ENCODE results near the gene GAK. TPM values are rescaled to one million over a fixed set of nuclear protein-coding genes. Genes with fewer than 3 reads are reported as not detected.

GAK gene
- total RNA-seq, 1 donor from 2014 or later, result 27.6 TPM

DNA sequence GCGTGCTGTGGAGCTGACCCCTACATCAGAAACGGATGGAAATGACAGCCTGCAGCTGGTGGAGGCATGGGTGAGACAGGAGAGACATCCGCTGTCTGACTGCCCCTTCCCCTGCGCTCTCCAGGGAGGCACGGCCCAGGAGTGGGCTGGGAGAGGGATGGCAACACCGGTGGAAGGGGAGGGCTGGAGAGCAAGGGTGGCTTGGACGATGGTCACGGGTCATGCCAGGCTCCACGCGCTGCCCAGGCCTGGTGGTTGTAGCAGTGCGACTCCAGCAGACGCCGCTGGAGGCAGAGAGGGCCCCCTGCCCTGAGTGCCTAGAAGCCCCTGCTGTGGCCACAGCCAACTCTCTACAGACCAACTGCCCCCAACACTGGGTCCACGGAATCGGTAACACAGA, 47.9 kb downstream of the GAK start:
- Histone ChIP-seq H3K27ac (no peak overlapping the region), H2AFZ (replicated peaks) (no peak overlapping the region), H3K9me3 (ENCODE audit: low read depth) (no peaks in the 10 kb centered on the region), H3F3A (ENCODE audit: low read depth) (peaks cover 7% of the 10 kb centered on the region), H3K4me2 (no peak overlapping the region), H4K20me1 (ENCODE audit: low read depth) (no peaks in the 10 kb centered on the region), H3K27me3 (no peaks in the 10 kb centered on the region), H3K79me2 (ENCODE audit: low read depth) (no peaks in the 10 kb centered on the region), H3K36me3 (no peaks in the 10 kb centered on the region), H3K4me1 (no peaks in the 10 kb centered on the region), H3K9ac (no peak overlapping the region), H3K4me3 (no peak overlapping the region)
- Mint-ChIP-seq H3K27me3 (ENCODE audit: insufficient read depth, low read depth) (peaks cover 4% of the 10 kb centered on the region), H3K4me1 (no peaks in the 10 kb centered on the region), H3K9me3 (peaks cover 5% of the 10 kb centered on the region), H3K27ac (no peak overlapping the region), H3K36me3 (peaks cover 20% of the 10 kb centered on the region), H3K4me3 (no peak overlapping the region)
- DNase-seq (ENCODE audit: low spot score), result no peak
- TF ChIP-seq EZH2phosphoT487 (IDR thresholded peaks at IDR 0.05) (no peak), CTCF (IDR thresholded peaks at IDR 0.05) (no peak), EZH2 (IDR thresholded peaks at IDR 0.05) (no peak)

GRCh38 chr4:883377-884095, 48.6 kb downstream of the GAK start:
- Mint-ChIP-seq H3K9me3 (peaks cover 5% of the 10 kb centered on the region), H3K27me3 (ENCODE audit: insufficient read depth, low read depth) (peaks cover 4% of the 10 kb centered on the region), H3K27ac (no peak overlapping the region), H3K36me3 (peaks cover 21% of the 10 kb centered on the region), H3K4me3 (no peak overlapping the region), H3K4me1 (no peaks in the 10 kb centered on the region)
- no peak overlapping the region for H3K4me3 ChIP-seq
- no peak for DNase-seq (ENCODE audit: low spot score)
- TF ChIP-seq EZH2phosphoT487 (IDR thresholded peaks at IDR 0.05) (no peak), EZH2 (IDR thresholded peaks at IDR 0.05) (no peak), CTCF (IDR thresholded peaks at IDR 0.05) (no peak)
- H3K9me3 ChIP-seq (ENCODE audit: low read depth), result no peaks in the 10 kb centered on the region
- no peaks in the 10 kb centered on the region for H3K27me3 ChIP-seq
- no peak overlapping the region for H2AFZ ChIP-seq (replicated peaks)
- no peak overlapping the region for H3K9ac ChIP-seq
- no peak overlapping the region for H3K27ac ChIP-seq
- no peaks in the 10 kb centered on the region for H3K36me3 ChIP-seq
- no peaks in the 10 kb centered on the region for H3K79me2 ChIP-seq (ENCODE audit: low read depth)
- peaks cover 7% of the 10 kb centered on the region for H3F3A ChIP-seq (ENCODE audit: low read depth)
- H4K20me1 ChIP-seq (ENCODE audit: low read depth), result no peaks in the 10 kb centered on the region
- H3K4me1 ChIP-seq, result no peaks in the 10 kb centered on the region
- H3K4me2 ChIP-seq, result no peak overlapping the region

DNA sequence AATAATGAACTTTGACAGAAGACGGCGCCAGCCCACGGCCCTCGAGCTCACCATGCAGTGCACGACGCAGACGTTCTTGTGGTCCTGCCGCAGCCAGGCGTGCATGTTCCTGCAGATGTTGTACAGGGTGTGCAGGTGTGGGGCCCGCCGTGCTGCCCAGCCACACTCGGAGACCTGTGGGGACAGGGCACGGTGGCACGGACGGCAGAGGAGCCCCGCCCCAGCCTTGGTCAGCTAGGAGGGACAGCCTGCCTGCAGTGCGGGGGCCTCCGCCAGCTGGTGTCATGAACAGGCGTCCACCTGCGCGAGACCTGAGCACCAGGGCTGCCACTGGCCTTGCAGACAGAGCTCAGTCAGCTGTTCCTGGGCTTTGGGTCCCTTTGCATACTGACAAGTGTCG, 49.5 kb downstream of the GAK start:
- Histone ChIP-seq H2AFZ (replicated peaks) (no peak overlapping the region), H3K4me1 (no peaks in the 10 kb centered on the region), H3K4me2 (no peak overlapping the region), H4K20me1 (ENCODE audit: low read depth) (no peaks in the 10 kb centered on the region), H3K36me3 (no peaks in the 10 kb centered on the region), H3K27ac (no peak overlapping the region), H3K9me3 (ENCODE audit: low read depth) (no peaks in the 10 kb centered on the region), H3K4me3 (no peak overlapping the region), H3K79me2 (ENCODE audit: low read depth) (no peaks in the 10 kb centered on the region), H3F3A (ENCODE audit: low read depth) (peaks cover 5% of the 10 kb centered on the region), H3K9ac (no peak overlapping the region), H3K27me3 (no peaks in the 10 kb centered on the region)
- no peak for TF ChIP-seq CTCF (IDR thresholded peaks at IDR 0.05)
- no peak for TF ChIP-seq EZH2phosphoT487 (IDR thresholded peaks at IDR 0.05)
- no peak for TF ChIP-seq EZH2 (IDR thresholded peaks at IDR 0.05)
- H3K4me3 Mint-ChIP-seq, result no peak overlapping the region
- no peaks in the 10 kb centered on the region for H3K4me1 Mint-ChIP-seq
- no peak overlapping the region for H3K27ac Mint-ChIP-seq
- peaks cover 17% of the 10 kb centered on the region for H3K36me3 Mint-ChIP-seq
- no peak for DNase-seq (ENCODE audit: low spot score)
- H3K27me3 Mint-ChIP-seq (ENCODE audit: insufficient read depth, low read depth), result peaks cover 4% of the 10 kb centered on the region
- H3K9me3 Mint-ChIP-seq, result peaks cover 3% of the 10 kb centered on the region
